Measurements from ENCODE around the gene DCDC1.

The DCDC1 gene

DNA sequence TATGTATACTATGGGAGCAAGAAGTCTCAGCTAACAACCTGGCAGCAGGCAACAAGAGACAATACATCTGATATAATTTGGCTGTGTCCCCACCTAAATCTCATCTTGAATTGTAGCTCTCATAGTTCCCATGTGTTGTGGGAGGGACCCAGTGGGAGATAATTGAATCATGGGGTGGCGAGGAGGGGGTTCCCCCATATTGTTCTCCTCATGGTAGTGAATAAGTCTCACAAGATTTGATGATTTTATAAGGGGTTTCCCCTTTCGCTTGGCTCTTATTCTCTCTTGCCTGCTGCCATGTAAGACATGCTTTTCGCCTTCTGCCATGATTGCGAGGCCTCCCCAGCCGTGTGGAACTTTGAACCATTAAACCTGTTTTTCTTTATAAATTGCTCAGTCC is 6.3 kb upstream of the DCDC1 start:
- Histone ChIP-seq H3K79me2 (ENCODE audit: control insufficient read depth, insufficient read depth, low read length, poor library complexity) (no peaks in the 10 kb centered on the region), H4K91ac (ENCODE audit: low read depth, low read length) (no peak overlapping the region), H3K4me2 (ENCODE audit: low read length) (no peak overlapping the region), H3K4me3 (ENCODE audit: low read depth, low read length) (no peak overlapping the region), H3K4ac (ENCODE audit: low read depth, low read length) (no peak overlapping the region), H3K14ac (ENCODE audit: low read length) (no peak overlapping the region), H3K27me3 (ENCODE audit: insufficient read depth, low read length) (no peaks in the 10 kb centered on the region), H3K9me3 (ENCODE audit: insufficient read depth, low read depth, low read length) (no peaks in the 10 kb centered on the region), H4K8ac (ENCODE audit: low read depth, low read length) (no peak overlapping the region), H2AK5ac (ENCODE audit: low read length) (no peak overlapping the region), H3K36me3 (ENCODE audit: control insufficient read depth in 1 of 2, insufficient read depth in 2 of 2, low read length in 2 of 2) (peaks cover 0 to 1% of the 10 kb centered on the region in 2 experiments), H3K23ac (ENCODE audit: low read length) (no peak overlapping the region), H3K4me1 (ENCODE audit: control insufficient read depth in 1 of 2, insufficient read depth in 2 of 2, low read length in 2 of 2) (no peaks in the 10 kb centered on the region), H3K9ac (ENCODE audit: low read length) (no peak overlapping the region), H4K12ac (ENCODE audit: low read depth, low read length) (no peak overlapping the region), H3K27ac (ENCODE audit: low read depth, low read length) (no peak overlapping the region), H2BK5ac (ENCODE audit: low read depth, low read length, poor library complexity) (no peak overlapping the region), H2BK12ac (ENCODE audit: low read length) (no peak overlapping the region), H2BK120ac (ENCODE audit: insufficient read depth, low read length, poor library complexity) (no peak overlapping the region), H2AFZ (ENCODE audit: insufficient read depth, low read length, poor library complexity) (no peak overlapping the region), H3K18ac (ENCODE audit: low read length) (no peak overlapping the region), H3K79me1 (ENCODE audit: low read length) (no peaks in the 10 kb centered on the region)
- no CpG with 5 or more reads among the region's 5 CpGs for WGBS (ENCODE audit: extremely low coverage, insufficient coverage, insufficient read length)
- DNase-seq: no peak

DNA sequence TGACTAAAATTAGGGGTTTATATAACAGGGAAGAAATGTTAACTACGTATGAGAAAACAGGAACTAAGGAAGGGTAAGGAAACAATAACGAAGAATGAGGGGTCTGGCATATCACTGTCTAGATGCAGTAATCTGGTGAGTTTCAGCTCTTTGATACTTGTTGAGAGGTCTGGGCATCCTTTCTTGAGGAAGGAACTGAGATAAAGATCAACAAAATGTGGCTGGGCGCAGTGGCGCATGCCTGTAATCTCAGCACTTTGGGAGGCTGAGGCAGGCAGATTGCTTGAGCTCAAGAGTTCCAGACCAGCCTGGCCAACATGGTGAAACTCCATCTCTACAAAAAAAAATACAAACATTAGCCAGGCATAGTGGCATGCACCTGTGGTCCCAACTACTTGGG is 2.7 kb downstream of the DCDC1 start:
- H3K4me3 ChIP-seq (ENCODE audit: low read depth, low read length): no peak overlapping the region
- no peak overlapping the region for H2AK5ac ChIP-seq (ENCODE audit: low read length)
- no peak overlapping the region for H3K4ac ChIP-seq (ENCODE audit: low read depth, low read length)
- no peaks in the 10 kb centered on the region for H3K4me1 ChIP-seq (ENCODE audit: control insufficient read depth in 1 of 2, insufficient read depth in 2 of 2, low read length in 2 of 2)
- H4K12ac ChIP-seq (ENCODE audit: low read depth, low read length): no peak overlapping the region
- no peak overlapping the region for H3K27ac ChIP-seq (ENCODE audit: low read depth, low read length)
- no peaks in the 10 kb centered on the region for H3K79me2 ChIP-seq (ENCODE audit: control insufficient read depth, insufficient read depth, low read length, poor library complexity)
- H3K9me3 ChIP-seq (ENCODE audit: insufficient read depth, low read depth, low read length): no peaks in the 10 kb centered on the region
- no peak overlapping the region for H3K4me2 ChIP-seq (ENCODE audit: low read length)
- H4K8ac ChIP-seq (ENCODE audit: low read depth, low read length): no peak overlapping the region
- no peak for DNase-seq
- WGBS (ENCODE audit: extremely low coverage, insufficient coverage, insufficient read length): no CpG with 5 or more reads among the region's 4 CpGs
- H2BK120ac ChIP-seq (ENCODE audit: insufficient read depth, low read length, poor library complexity): no peak overlapping the region
- no peak overlapping the region for H2AFZ ChIP-seq (ENCODE audit: insufficient read depth, low read length, poor library complexity)
- H3K79me1 ChIP-seq (ENCODE audit: low read length): peaks cover 2% of the 10 kb centered on the region
- H2BK5ac ChIP-seq (ENCODE audit: low read depth, low read length, poor library complexity): no peak overlapping the region
- no peak overlapping the region for H3K14ac ChIP-seq (ENCODE audit: low read length)
- no peak overlapping the region for H2BK12ac ChIP-seq (ENCODE audit: low read length)
- H3K23ac ChIP-seq (ENCODE audit: low read length): no peak overlapping the region
- H3K9ac ChIP-seq (ENCODE audit: low read length): no peak overlapping the region
- no peaks in the 10 kb centered on the region for H3K36me3 ChIP-seq (ENCODE audit: control insufficient read depth in 1 of 2, insufficient read depth in 2 of 2, low read length in 2 of 2)
- no peaks in the 10 kb centered on the region for H3K27me3 ChIP-seq (ENCODE audit: insufficient read depth, low read length)
- H4K91ac ChIP-seq (ENCODE audit: low read depth, low read length): no peak overlapping the region
- H3K18ac ChIP-seq (ENCODE audit: low read length): no peak overlapping the region

DNA sequence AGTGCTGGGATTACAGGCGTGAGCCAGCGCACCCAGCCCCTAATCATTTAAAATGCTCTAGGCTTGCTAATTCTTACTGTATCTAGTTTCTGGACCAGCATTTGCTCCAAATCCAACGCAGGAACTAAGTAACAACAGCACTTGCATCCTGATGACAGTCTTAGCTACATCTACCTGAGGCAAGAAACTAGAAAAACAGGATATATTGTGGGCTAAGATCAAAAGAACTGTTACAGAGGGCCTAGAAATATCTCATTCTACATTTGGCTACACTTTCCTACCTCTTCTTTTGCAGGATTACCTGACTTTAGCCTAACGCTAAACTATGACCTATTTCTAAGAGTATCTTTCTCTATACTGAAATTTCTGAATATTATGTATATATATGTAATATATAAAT is 7.8 kb downstream of the DCDC1 start:
- Histone ChIP-seq H2BK5ac (ENCODE audit: low read depth, low read length, poor library complexity) (no peak overlapping the region), H3K9me3 (ENCODE audit: insufficient read depth, low read depth, low read length) (no peaks in the 10 kb centered on the region), H3K79me2 (ENCODE audit: control insufficient read depth, insufficient read depth, low read length, poor library complexity) (no peaks in the 10 kb centered on the region), H3K9ac (ENCODE audit: low read length) (no peak overlapping the region), H3K4me3 (ENCODE audit: low read depth, low read length) (no peak overlapping the region), H4K8ac (ENCODE audit: low read depth, low read length) (no peak overlapping the region), H3K27me3 (ENCODE audit: insufficient read depth, low read length) (no peaks in the 10 kb centered on the region), H3K27ac (ENCODE audit: low read depth, low read length) (no peak overlapping the region), H3K18ac (ENCODE audit: low read length) (no peak overlapping the region), H2BK12ac (ENCODE audit: low read length) (no peak overlapping the region), H3K14ac (ENCODE audit: low read length) (no peak overlapping the region), H2BK120ac (ENCODE audit: insufficient read depth, low read length, poor library complexity) (no peak overlapping the region), H3K36me3 (ENCODE audit: control insufficient read depth in 1 of 2, insufficient read depth in 2 of 2, low read length in 2 of 2) (no peaks in the 10 kb centered on the region), H3K4ac (ENCODE audit: low read depth, low read length) (no peak overlapping the region), H3K23ac (ENCODE audit: low read length) (no peak overlapping the region), H2AK5ac (ENCODE audit: low read length) (no peak overlapping the region), H4K12ac (ENCODE audit: low read depth, low read length) (no peak overlapping the region), H4K91ac (ENCODE audit: low read depth, low read length) (no peak overlapping the region), H3K4me2 (ENCODE audit: low read length) (no peak overlapping the region), H3K79me1 (ENCODE audit: low read length) (no peaks in the 10 kb centered on the region), H2AFZ (ENCODE audit: insufficient read depth, low read length, poor library complexity) (no peak overlapping the region), H3K4me1 (ENCODE audit: control insufficient read depth in 1 of 2, insufficient read depth in 2 of 2, low read length in 2 of 2) (no peaks in the 10 kb centered on the region)
- WGBS (ENCODE audit: extremely low coverage, insufficient coverage, insufficient read length): no CpG with 5 or more reads among the region's 4 CpGs
- DNase-seq: no peak

DNA sequence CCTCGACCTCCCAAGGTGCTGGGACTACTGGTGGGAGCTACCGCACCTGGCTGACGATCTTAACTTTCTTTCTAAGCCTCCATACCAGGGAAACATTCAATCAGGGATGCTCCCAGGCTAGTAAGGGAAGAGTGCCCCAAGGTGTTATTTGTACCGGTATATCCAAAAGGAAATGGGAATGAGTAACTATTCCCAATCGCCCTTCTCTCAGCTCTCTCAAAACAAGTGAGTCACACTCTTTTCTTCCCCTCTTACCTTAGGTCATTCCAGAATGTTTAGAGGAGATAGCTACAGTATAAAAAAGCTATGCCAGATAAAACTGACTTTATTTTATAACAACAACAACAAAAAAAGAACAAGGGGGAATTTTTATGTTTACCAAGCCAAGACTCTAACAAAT is 13.7 kb downstream of the DCDC1 start:
- H2BK12ac ChIP-seq (ENCODE audit: low read length): no peak overlapping the region
- WGBS (ENCODE audit: extremely low coverage, insufficient coverage, insufficient read length): no CpG with 5 or more reads among the region's 5 CpGs

More for the DNA sequence above, 13.7 kb downstream of the DCDC1 start:
- Histone ChIP-seq H4K12ac (ENCODE audit: low read depth, low read length) (no peak overlapping the region), H3K36me3 (ENCODE audit: control insufficient read depth in 1 of 2, insufficient read depth in 2 of 2, low read length in 2 of 2) (no peaks in the 10 kb centered on the region), H3K79me2 (ENCODE audit: control insufficient read depth, insufficient read depth, low read length, poor library complexity) (no peaks in the 10 kb centered on the region), H3K4ac (ENCODE audit: low read depth, low read length) (no peak overlapping the region), H3K23ac (ENCODE audit: low read length) (no peak overlapping the region), H3K4me1 (ENCODE audit: control insufficient read depth in 1 of 2, insufficient read depth in 2 of 2, low read length in 2 of 2) (no peaks in the 10 kb centered on the region), H2BK120ac (ENCODE audit: insufficient read depth, low read length, poor library complexity) (no peak overlapping the region), H3K14ac (ENCODE audit: low read length) (no peak overlapping the region), H3K4me2 (ENCODE audit: low read length) (no peak overlapping the region), H2AK5ac (ENCODE audit: low read length) (no peak overlapping the region), H4K8ac (ENCODE audit: low read depth, low read length) (no peak overlapping the region), H3K4me3 (ENCODE audit: low read depth, low read length) (no peak overlapping the region), H3K9ac (ENCODE audit: low read length) (no peak overlapping the region), H2AFZ (ENCODE audit: insufficient read depth, low read length, poor library complexity) (no peak overlapping the region), H3K9me3 (ENCODE audit: insufficient read depth, low read depth, low read length) (no peaks in the 10 kb centered on the region), H3K27ac (ENCODE audit: low read depth, low read length) (no peak overlapping the region), H4K91ac (ENCODE audit: low read depth, low read length) (no peak overlapping the region), H3K79me1 (ENCODE audit: low read length) (no peaks in the 10 kb centered on the region), H2BK5ac (ENCODE audit: low read depth, low read length, poor library complexity) (no peak overlapping the region), H3K18ac (ENCODE audit: low read length) (no peak overlapping the region), H3K27me3 (ENCODE audit: insufficient read depth, low read length) (no peaks in the 10 kb centered on the region)
- DNase-seq: no peak

All from trophoblast cell (in vitro differentiated cells and primary cell).